Mucosa of descending colon (tissue), 3 donors: Measurements from ENCODE around the gene NID1. TPM values are rescaled to one million over a fixed set of nuclear protein-coding genes. Genes with fewer than 3 reads are reported as not detected.
A peak's percentile ranks its signal among the peaks of the same experiment; 100 is the strongest.

Experiments
- ATAC-seq: fragments of 200-7000 bp; cut with Tn5 transposase; one replicate; pipeline ENCODE4 v1.9.1; 2020; ENCODE audit warnings: mild to moderate bottlenecking, moderate library complexity
- DNase-seq, 3 donors: peaks; one replicate each; pipeline ENCODE4 v3.0.0-alpha.2; 2020
- H3K36me3 ChIP-seq: fragments of 200-600 bp; one replicate; pipeline ENCODE4 v1.8.0; 2021; ENCODE audit warnings: low read depth, mild to moderate bottlenecking
- H3K4me1 ChIP-seq: fragments of 200-600 bp; one replicate; pipeline ENCODE4 v1.8.0; 2021; ENCODE audit warnings: low read depth, mild to moderate bottlenecking
- H3K4me3 ChIP-seq: fragments of 200-600 bp; one replicate; pipeline ENCODE4 v1.8.0; 2021; ENCODE audit warnings: mild to moderate bottlenecking
- H3K9me3 ChIP-seq: fragments of 200-600 bp; one replicate; pipeline ENCODE4 v1.8.0; 2021; ENCODE audit warnings: mild to moderate bottlenecking
- intact Hi-C, 2 donors: fragments of 100-400 bp; cut with DNase I in 1 of 2; cut with micrococcal nuclease in 1 of 2; formaldehyde crosslinking; loops; one replicate each; pipeline versions ENCODE4 v1.11.0 to v1.11.1; 2022; cut with DNase I, micrococcal nuclease
- total RNA-seq, 3 donors: library from RNA; stranded (reverse); fragmentation: NEBNext Ultra II Directional in 2 of 3; extraction: Animal tissue kit (Norgen Biotek cat#: 25700) in 2 of 3; gene quantifications; one replicate each; pipeline versions ENCODE4 v1.2.1 to v1.2.4, GENCODE V29; 2021 to 2023
- TF ChIP-seq, protein P1 (sequence below): fragments of 200-600 bp; IDR thresholded peaks from one replicate; pipeline ENCODE4 v1.8.0; 2022; ENCODE audit warnings: antibody characterized with exemption, mild to moderate bottlenecking
- donor health status: DM: no; HTN: no; CAD: no; lungs with moderate emphysema.
- donor health status: DM: no; HTN: no; CAD: no.
- donor health status: DM: no; HTN: yes; CAD: no.

Gene NID1
- total RNA-seq, 3 donors from 2014 or later: 7.2 to 118 (median 36.7) TPM

DNA sequence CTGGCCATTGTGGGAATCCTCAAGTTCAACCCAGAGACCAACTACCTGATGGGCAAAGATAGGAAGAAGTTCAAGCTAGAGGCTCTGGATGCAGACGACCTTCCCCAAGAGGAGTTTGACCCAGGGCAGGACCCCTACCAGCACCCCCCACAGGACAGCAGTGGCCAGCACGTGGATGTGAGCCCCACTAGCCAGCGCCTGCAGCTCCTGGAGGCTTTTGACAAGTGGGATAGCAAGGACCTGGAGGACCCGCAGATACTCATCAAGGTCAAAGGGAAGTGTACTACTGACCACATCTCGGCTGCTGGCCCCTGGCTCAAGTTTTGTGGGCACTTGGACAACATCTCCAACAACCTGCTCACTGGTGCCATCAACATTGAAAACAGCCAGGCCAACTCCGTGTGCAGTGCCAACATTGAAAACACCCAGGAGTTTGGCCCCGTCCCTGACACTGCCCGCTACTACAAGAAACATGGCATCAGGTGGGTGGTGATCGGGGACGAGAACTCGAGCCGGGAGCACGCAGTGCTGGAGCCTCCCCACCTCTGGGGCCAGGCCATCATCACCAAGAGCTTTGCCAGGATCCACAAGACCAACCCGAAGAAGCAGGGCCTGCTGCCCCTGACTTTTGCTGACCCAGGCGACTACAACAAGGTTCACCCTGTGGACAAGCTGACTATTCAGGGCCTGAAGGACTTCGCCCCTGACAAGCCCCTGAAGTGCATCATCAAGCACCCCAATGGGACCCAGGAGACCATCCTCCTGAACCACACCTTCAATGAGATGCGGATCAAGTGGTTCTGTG is 46.8 kb upstream of the NID1 start:
- intact Hi-C loops: loop anchor here in 1 of 2 donors (5.0 kb wide), 1 partner anchor 376 kb away; no protein-coding TSS in a partner anchor
- ATAC-seq (no peak), DNase-seq (no peak)
- Histone ChIP-seq H3K36me3 (no peaks in the 10 kb centered on the region), H3K4me1 (no peaks in the 10 kb centered on the region), H3K4me3 (no peak overlapping the region), H3K9me3 (no peaks in the 10 kb centered on the region)
- TF ChIP-seq, protein P1, sequence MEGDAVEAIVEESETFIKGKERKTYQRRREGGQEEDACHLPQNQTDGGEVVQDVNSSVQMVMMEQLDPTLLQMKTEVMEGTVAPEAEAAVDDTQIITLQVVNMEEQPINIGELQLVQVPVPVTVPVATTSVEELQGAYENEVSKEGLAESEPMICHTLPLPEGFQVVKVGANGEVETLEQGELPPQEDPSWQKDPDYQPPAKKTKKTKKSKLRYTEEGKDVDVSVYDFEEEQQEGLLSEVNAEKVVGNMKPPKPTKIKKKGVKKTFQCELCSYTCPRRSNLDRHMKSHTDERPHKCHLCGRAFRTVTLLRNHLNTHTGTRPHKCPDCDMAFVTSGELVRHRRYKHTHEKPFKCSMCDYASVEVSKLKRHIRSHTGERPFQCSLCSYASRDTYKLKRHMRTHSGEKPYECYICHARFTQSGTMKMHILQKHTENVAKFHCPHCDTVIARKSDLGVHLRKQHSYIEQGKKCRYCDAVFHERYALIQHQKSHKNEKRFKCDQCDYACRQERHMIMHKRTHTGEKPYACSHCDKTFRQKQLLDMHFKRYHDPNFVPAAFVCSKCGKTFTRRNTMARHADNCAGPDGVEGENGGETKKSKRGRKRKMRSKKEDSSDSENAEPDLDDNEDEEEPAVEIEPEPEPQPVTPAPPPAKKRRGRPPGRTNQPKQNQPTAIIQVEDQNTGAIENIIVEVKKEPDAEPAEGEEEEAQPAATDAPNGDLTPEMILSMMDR: no peak

DNA sequence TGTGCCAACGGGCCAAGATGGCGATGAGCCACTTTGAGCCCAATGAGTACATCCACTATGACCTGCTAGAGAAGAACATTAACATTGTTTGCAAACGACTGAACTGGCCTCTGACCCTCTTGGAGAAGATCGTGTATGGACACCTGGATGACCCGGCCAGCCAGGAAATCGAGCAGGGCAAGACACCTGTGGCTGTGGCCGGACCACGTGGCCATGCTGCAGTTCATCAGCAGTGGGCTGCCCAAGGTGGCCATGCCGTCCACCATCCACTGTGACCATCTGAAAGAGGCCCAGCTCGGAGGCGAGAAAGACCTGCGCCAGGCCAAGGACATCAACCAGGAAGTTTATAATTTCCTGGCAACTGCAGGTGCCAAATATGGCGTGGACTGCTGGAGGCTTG is 45.2 kb upstream of the NID1 start:
- no peaks in the 10 kb centered on the region for H3K36me3 ChIP-seq
- ATAC-seq: no peak
- TF ChIP-seq, protein P1: no peak
- H3K4me3 ChIP-seq: no peak overlapping the region
- intact Hi-C loops: loop anchor here in 1 of 2 donors (5.0 kb wide), 1 partner anchor 377 kb away; no protein-coding TSS in a partner anchor
- H3K9me3 ChIP-seq: no peaks in the 10 kb centered on the region
- DNase-seq: no peak
- H3K4me1 ChIP-seq: no peaks in the 10 kb centered on the region

DNA sequence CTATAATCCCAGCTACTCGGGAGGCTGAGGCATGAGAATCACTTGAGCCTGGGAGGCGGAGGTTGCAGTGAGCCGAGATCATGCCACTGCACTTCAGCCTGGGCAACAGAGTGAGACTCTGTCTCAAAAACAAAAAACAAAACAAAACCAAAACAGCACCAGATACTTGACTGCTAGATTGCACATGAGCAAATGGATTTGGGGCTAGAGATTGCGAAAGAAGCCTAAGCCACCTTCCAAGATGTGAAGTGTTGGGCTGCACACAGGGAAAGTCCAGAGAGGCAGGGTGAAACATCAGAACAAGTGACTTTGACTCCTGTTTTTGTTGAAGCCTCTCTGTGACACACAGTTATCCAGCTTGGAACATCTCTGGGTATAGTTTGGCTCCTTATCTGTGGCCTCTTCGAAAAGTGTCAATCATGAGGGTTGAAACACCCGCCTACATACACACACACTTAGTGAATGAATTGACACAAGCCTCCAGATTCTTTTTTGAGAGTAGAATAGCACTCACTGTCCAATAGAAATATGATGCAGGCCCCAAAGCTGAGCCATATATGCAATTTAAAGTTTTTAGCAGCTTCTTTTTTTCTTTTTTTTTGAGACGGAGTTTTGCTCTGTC is 43.2 kb upstream of the NID1 start:
- Histone ChIP-seq H3K4me1 (no peaks in the 10 kb centered on the region), H3K36me3 (no peaks in the 10 kb centered on the region), H3K9me3 (no peaks in the 10 kb centered on the region), H3K4me3 (no peak overlapping the region)
- no peak for ATAC-seq
- TF ChIP-seq, protein P1: no peak
- no peak for DNase-seq
- intact Hi-C loops: loop anchor here in 1 of 2 donors (10.0 kb wide), 1 partner anchor 757 kb away; no protein-coding TSS in a partner anchor

DNA sequence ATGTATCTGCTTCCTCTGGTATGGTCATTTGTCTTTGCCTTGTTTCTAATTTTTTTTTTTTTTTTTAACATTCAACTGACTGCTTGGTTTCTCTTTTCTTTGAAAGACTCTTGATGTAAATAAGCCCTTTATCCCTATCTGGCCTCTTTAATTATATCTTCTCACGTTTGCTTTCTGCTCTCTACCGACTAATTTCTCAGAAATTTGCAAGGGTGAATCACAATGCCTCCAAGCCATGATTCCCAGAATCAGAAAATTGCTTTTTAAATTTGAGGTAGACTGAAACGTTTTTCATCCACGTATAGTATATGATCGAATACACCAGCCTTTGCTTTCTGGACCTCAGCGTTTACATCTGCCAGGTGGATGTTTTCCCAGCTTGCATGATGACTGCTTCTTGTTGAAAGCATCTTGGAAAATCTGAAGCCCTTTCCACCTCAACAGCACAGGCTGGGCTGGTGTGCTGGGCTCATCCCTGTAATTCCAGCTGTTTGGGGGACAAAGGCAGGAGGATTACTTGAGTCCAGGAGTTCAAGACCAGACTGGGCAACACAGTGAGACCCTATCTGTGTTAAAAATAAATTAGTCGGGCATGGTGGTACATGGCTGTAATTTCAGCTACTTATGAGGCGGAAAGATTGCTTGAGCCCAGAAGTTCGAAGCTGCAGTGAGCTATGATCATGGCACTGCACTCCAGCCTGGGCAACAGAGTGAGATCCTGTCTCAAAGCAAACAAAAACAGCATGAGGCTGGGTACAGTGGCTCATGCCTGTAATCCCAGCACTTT is 42.4 kb upstream of the NID1 start:
- no peak for DNase-seq
- TF ChIP-seq, protein P1: no peak
- intact Hi-C loops: loop anchor here in 1 of 2 donors (10.0 kb wide), 1 partner anchor 757 kb away; no protein-coding TSS in a partner anchor
- ATAC-seq: no peak
- Histone ChIP-seq H3K4me3 (no peak overlapping the region), H3K4me1 (no peaks in the 10 kb centered on the region), H3K36me3 (no peaks in the 10 kb centered on the region), H3K9me3 (no peaks in the 10 kb centered on the region)

DNA sequence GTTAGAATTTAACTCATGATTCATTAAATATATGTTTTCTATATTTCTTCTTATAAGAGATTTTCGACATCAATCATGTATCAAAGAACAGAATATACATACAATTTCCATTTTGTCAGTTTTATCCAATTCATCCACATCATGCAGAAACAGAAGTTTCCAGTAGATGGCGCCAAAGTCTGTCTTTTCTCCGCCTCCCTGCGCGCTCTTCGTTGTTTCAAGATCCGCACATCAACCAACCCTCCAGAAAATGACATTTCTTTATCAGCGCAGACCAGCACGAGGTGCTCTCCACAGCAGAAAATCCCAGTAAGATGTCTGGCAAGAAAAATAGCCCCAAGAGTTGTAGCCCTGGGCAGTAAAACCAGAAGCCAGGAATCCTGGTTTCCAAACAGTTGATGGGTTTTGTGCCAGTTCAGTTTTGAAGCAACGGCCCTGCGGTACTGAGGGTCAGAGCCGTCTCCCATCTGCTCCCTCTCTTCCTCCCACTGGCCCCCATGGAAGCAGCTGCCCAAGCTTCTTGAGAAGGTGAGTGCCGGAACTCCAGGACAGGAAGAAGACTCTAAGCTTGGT is 38.8 kb upstream of the NID1 start:
- no peaks in the 10 kb centered on the region for H3K36me3 ChIP-seq
- intact Hi-C loops: loop anchor here in 1 of 2 donors (10.0 kb wide), 1 partner anchor 761 kb away; no protein-coding TSS in a partner anchor
- H3K9me3 ChIP-seq: no peaks in the 10 kb centered on the region
- H3K4me1 ChIP-seq: no peaks in the 10 kb centered on the region
- TF ChIP-seq, protein P1: peak; percentile 62
- DNase-seq (peak in 1 of 3 donors; percentile 71), ATAC-seq (peak; percentile 71)
- H3K4me3 ChIP-seq: no peak overlapping the region
